Trophoblast cell (in vitro differentiated cells and primary cell): Measurements from ENCODE around the gene GCM1.

Experiments
- DNase-seq, 2 donors: peaks; one replicate each; pipeline ENCODE4 v3.0.0-alpha.2; 2016
- H2AFZ ChIP-seq: 2 replicates; pipeline ENCODE4 v1.6.1; 2013; ENCODE audit warnings: low read length, moderate library complexity, mild to moderate bottlenecking; ENCODE audit not compliant: insufficient read depth, poor library complexity
- H2AK5ac ChIP-seq: 2 replicates; pipeline ENCODE4 v1.6.1; 2013; ENCODE audit warnings: mild to moderate bottlenecking, low read length
- H2BK120ac ChIP-seq: 2 replicates; pipeline ENCODE4 v1.6.1; 2013; ENCODE audit warnings: low read length, mild to moderate bottlenecking, moderate library complexity; ENCODE audit not compliant: insufficient read depth, poor library complexity
- H2BK12ac ChIP-seq: 2 replicates; pipeline ENCODE4 v1.6.1; 2013; ENCODE audit warnings: mild to moderate bottlenecking, low read length, moderate library complexity
- H2BK5ac ChIP-seq: 2 replicates; pipeline ENCODE4 v1.6.1; 2013; ENCODE audit warnings: low read length, low read depth, moderate library complexity, mild to moderate bottlenecking; ENCODE audit not compliant: poor library complexity
- H3K14ac ChIP-seq: 2 replicates; pipeline ENCODE4 v1.6.1; 2013; ENCODE audit warnings: mild to moderate bottlenecking, low read length
- H3K18ac ChIP-seq: 2 replicates; pipeline ENCODE4 v1.6.1; 2013; ENCODE audit warnings: mild to moderate bottlenecking, low read length
- H3K23ac ChIP-seq: 2 replicates; pipeline ENCODE4 v1.6.1; 2013; ENCODE audit warnings: low read length
- H3K27ac ChIP-seq: 2 replicates; pipeline ENCODE4 v1.5.1; 2013; ENCODE audit warnings: low read depth, mild to moderate bottlenecking, inconsistent platforms, low read length, moderate library complexity
- H3K27me3 ChIP-seq: 2 replicates; pipeline ENCODE4 v1.6.1; 2013; ENCODE audit warnings: inconsistent platforms, mild to moderate bottlenecking, low read length, moderate library complexity; ENCODE audit not compliant: insufficient read depth
- H3K36me3 ChIP-seq, 2 experiments: 1 replicate in 1 of 2; 2 replicates in 1 of 2; pipeline ENCODE4 v1.6.1; 2013; ENCODE audit warnings: low read length in 2 of 2, mild to moderate bottlenecking in 2 of 2, moderate library complexity in 1 of 2; ENCODE audit not compliant: insufficient read depth in 2 of 2, control insufficient read depth in 1 of 2
- H3K4ac ChIP-seq: 2 replicates; pipeline ENCODE4 v1.6.1; 2013; ENCODE audit warnings: low read depth, mild to moderate bottlenecking, low read length, moderate library complexity
- H3K4me1 ChIP-seq, 2 experiments: 1 replicate in 1 of 2; 2 replicates in 1 of 2; pipeline ENCODE4 v1.6.1; 2013; ENCODE audit warnings: low read length in 2 of 2, mild to moderate bottlenecking in 2 of 2, moderate library complexity in 1 of 2; ENCODE audit not compliant: insufficient read depth in 2 of 2, control insufficient read depth in 1 of 2
- H3K4me2 ChIP-seq: 2 replicates; pipeline ENCODE4 v1.6.1; 2013; ENCODE audit warnings: inconsistent platforms, mild to moderate bottlenecking, low read length, moderate library complexity
- H3K4me3 ChIP-seq: 2 replicates; pipeline ENCODE4 v1.5.1; 2013; ENCODE audit warnings: mild to moderate bottlenecking, low read depth, low read length, inconsistent platforms
- H3K79me1 ChIP-seq: one replicate; pipeline ENCODE4 v1.6.1; 2013; ENCODE audit warnings: low read length
- H3K79me2 ChIP-seq: 2 replicates; pipeline ENCODE4 v1.6.1; 2013; ENCODE audit warnings: low read length, mild to moderate bottlenecking; ENCODE audit not compliant: control insufficient read depth, insufficient read depth, poor library complexity
- H3K9ac ChIP-seq: 2 replicates; pipeline ENCODE4 v1.6.1; 2013; ENCODE audit warnings: mild to moderate bottlenecking, low read length
- H3K9me3 ChIP-seq: 2 replicates; pipeline ENCODE4 v1.6.1; 2013; ENCODE audit warnings: low read depth, mild to moderate bottlenecking, control low read depth, inconsistent platforms, low read length; ENCODE audit not compliant: insufficient read depth
- H4K12ac ChIP-seq: 2 replicates; pipeline ENCODE4 v1.6.1; 2013; ENCODE audit warnings: low read depth, mild to moderate bottlenecking, low read length, moderate library complexity
- H4K8ac ChIP-seq: 2 replicates; pipeline ENCODE4 v1.6.1; 2013; ENCODE audit warnings: low read depth, mild to moderate bottlenecking, low read length, moderate library complexity
- H4K91ac ChIP-seq: one replicate; pipeline ENCODE4 v1.6.1; 2013; ENCODE audit warnings: low read depth, mild to moderate bottlenecking, low read length, moderate library complexity
- WGBS: extraction: QIAGEN DNeasy Blood & Tissue Kit; methylation state at CpG from one replicate; pipeline ENCODE4 v1.1.7; 2013; ENCODE audit warnings: missing lambda C conversion rate; ENCODE audit not compliant: insufficient read length, insufficient coverage; ENCODE audit errors: extremely low coverage; 5-methylcytosine and 5-hydroxymethylcytosine counted together

Gene GCM1

DNA sequence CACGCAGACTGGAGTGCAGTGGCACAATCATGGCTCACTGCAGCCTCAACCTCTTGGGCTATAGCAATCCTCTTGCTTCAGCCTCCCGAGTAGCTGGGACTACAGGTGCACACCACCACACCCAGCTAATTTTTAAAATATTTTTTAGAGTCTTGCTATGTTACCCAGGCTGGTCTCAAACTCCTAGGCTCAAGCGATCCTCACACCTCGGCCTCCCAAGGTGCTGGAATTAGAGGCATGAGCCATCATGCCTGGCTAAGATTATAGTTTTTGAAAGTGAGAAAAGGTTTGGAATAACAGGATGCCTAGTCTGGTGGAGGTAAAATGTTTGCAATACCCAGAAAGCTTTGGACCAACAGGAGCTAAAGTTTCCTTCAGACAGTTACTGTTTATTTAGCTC lies 23.4 kb downstream of the GCM1 start:
- H4K91ac ChIP-seq = no peak overlapping the region
- H4K8ac ChIP-seq = no peak overlapping the region
- no peak overlapping the region for H4K12ac ChIP-seq
- no peak overlapping the region for H2BK5ac ChIP-seq
- no peaks in the 10 kb centered on the region for H3K79me2 ChIP-seq
- peaks cover 0 to 2% of the 10 kb centered on the region in 2 experiments for H3K36me3 ChIP-seq
- no CpG with 5 or more reads among the region's 4 CpGs for WGBS
- no peak overlapping the region for H3K18ac ChIP-seq
- no peak overlapping the region for H3K23ac ChIP-seq
- H3K4me2 ChIP-seq = no peak overlapping the region
- H3K79me1 ChIP-seq = peaks cover 3% of the 10 kb centered on the region
- H3K9ac ChIP-seq = no peak overlapping the region
- no peak overlapping the region for H3K4ac ChIP-seq
- H3K9me3 ChIP-seq = no peaks in the 10 kb centered on the region
- no peak overlapping the region for H3K4me3 ChIP-seq
- H3K27ac ChIP-seq = no peak overlapping the region
- peak; percentile 81 to 92 for DNase-seq
- H3K14ac ChIP-seq = no peak overlapping the region
- H2AFZ ChIP-seq = no peak overlapping the region
- no peaks in the 10 kb centered on the region for H3K27me3 ChIP-seq
- H2AK5ac ChIP-seq = no peak overlapping the region
- no peak overlapping the region for H2BK120ac ChIP-seq
- H3K4me1 ChIP-seq = no peaks in the 10 kb centered on the region
- H2BK12ac ChIP-seq = no peak overlapping the region

DNA sequence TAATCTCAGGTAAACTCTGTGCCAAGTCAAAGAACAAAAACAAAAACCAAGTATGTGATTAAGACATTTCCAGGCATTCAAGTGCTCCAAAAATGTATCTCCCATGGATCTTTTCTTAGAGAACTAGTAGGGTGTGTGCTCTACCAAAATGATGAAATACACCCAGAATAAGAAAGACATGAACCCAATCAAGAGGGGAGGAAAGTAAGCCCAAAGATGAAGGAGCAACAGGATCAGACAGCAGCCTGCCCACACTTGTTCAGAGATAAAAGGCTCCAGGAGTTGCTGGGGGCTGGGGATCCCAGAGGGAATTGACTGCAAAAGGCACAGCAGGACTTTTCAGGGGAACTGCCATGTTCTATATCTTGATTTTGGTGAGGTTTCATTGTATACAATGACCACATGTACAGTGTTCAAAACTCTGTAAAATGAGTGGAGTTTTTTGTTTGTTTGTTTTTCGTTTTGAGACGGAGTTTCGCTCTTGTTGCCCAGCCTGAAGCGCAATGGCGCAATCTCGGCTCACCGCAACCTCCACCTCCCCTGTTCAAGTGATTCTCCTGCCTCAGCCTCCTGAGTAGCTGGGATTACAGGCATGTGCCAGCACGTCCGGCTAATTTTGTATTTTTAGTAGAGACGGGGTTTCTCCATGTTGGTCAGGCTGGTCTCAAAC lies 24.4 kb downstream of the GCM1 start:
- Histone ChIP-seq H3K9ac (no peak overlapping the region), H3K4me2 (no peak overlapping the region), H2BK12ac (peak overlapping the region; percentile 58), H3K27ac (peak overlapping the region; percentile 21), H4K12ac (peak overlapping the region; percentile 62), H2BK120ac (no peak overlapping the region), H3K4me1 (peaks cover 3 to 6% of the 10 kb centered on the region in 2 experiments), H3K79me2 (no peaks in the 10 kb centered on the region), H3K23ac (no peak overlapping the region), H3K14ac (no peak overlapping the region), H2AFZ (no peak overlapping the region), H3K18ac (no peak overlapping the region), H3K79me1 (peaks cover 5% of the 10 kb centered on the region), H3K9me3 (no peaks in the 10 kb centered on the region), H3K36me3 (peaks cover 0 to 2% of the 10 kb centered on the region in 2 experiments), H4K8ac (peak overlapping the region; percentile 54), H2BK5ac (peak overlapping the region; percentile 68), H4K91ac (peak overlapping the region; percentile 62), H3K4me3 (no peak overlapping the region), H3K27me3 (no peaks in the 10 kb centered on the region), H2AK5ac (no peak overlapping the region), H3K4ac (no peak overlapping the region)
- peak in 1 of 2 donors; percentile 71 for DNase-seq
- no CpG with 5 or more reads among the region's 10 CpGs for WGBS

DNA sequence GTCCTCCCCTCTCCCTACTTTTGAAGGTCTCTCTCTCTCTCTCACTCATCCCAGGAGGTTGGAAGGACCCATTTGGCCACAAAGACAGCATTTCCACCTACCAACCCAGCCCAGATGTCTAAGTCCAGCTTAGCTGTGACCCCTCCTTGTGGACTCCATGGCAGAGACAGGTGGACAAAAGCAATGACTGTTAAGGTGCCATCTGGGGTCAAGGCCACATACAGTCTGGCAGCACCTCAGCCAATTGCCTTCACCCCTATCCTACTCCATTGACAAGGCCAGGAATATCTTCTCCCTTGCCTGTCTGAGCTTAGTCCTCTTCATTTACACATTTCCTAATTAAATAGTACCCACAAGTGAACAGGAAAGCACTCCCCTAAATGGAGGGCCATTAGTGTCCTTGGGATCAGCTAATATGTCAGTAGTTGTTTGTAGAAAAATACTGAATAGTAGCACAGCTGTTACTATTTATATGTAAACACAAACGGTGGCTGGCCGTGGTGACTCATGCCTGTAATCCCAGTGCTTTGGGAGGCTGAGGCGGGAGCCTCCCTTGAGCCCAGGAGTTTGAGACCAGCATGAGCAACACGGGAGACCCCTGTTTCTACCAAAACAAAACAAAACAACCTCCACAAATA lies 28.8 kb downstream of the GCM1 start:
- no peak overlapping the region for H3K23ac ChIP-seq
- peak overlapping the region; percentile 46 for H3K18ac ChIP-seq
- no peak overlapping the region for H3K9ac ChIP-seq
- peak overlapping the region; percentile 34 for H3K4ac ChIP-seq
- no peaks in the 10 kb centered on the region for H3K9me3 ChIP-seq
- H3K4me2 ChIP-seq = no peak overlapping the region
- WGBS = no CpG with 5 or more reads among the region's 4 CpGs
- H2BK120ac ChIP-seq = peak overlapping the region; percentile 94
- H2BK5ac ChIP-seq = peak overlapping the region; percentile 51
- peak overlapping the region; percentile 48 for H4K8ac ChIP-seq
- H2AK5ac ChIP-seq = peak overlapping the region; percentile 49
- H3K4me1 ChIP-seq = peaks cover 3 to 8% of the 10 kb centered on the region in 2 experiments
- H3K27me3 ChIP-seq = no peaks in the 10 kb centered on the region
- H4K12ac ChIP-seq = no peak overlapping the region
- peaks cover 12% of the 10 kb centered on the region for H3K79me1 ChIP-seq
- no peak overlapping the region for H2AFZ ChIP-seq
- H3K14ac ChIP-seq = peak overlapping the region; percentile 88
- H2BK12ac ChIP-seq = peak overlapping the region; percentile 75
- peak overlapping the region; percentile 89 for H4K91ac ChIP-seq
- H3K4me3 ChIP-seq = no peak overlapping the region
- H3K79me2 ChIP-seq = peaks cover 2% of the 10 kb centered on the region
- no peaks in the 10 kb centered on the region for H3K36me3 ChIP-seq
- peak in 1 of 2 donors; percentile 66 for DNase-seq
- peak overlapping the region; percentile 67 for H3K27ac ChIP-seq

DNA sequence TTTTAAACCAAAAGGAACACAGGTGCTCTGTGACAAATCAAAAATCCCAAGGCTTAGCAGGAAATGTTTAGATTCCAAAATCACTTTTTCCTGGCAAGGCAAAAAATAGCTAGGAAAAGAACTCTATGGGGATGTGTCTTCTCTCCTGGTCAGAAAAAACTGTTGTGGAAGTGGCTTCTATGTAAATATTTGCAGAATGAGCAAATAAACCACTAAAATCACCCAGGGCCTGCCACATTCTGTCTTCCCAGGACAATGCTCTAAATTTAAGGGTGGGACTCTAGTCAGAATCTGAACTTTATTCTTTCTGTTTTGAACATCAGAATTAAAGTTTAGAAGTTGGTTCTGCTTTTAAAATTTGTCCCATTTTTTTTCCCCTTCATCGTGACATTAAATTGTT lies 29.3 kb downstream of the GCM1 start:
- Histone ChIP-seq H3K18ac (no peak overlapping the region), H3K27me3 (no peaks in the 10 kb centered on the region), H2BK12ac (no peak overlapping the region), H4K12ac (no peak overlapping the region), H2BK5ac (no peak overlapping the region), H3K14ac (no peak overlapping the region), H3K79me2 (peaks cover 2% of the 10 kb centered on the region), H3K79me1 (peaks cover 12% of the 10 kb centered on the region), H2AK5ac (no peak overlapping the region), H4K8ac (no peak overlapping the region), H3K36me3 (no peaks in the 10 kb centered on the region), H3K27ac (peak overlapping the region; percentile 67), H3K4me1 (peaks cover 3 to 8% of the 10 kb centered on the region in 2 experiments), H3K23ac (no peak overlapping the region), H4K91ac (peak overlapping the region; percentile 89), H3K4ac (no peak overlapping the region), H2AFZ (no peak overlapping the region), H3K4me2 (no peak overlapping the region), H3K4me3 (no peak overlapping the region), H2BK120ac (no peak overlapping the region), H3K9me3 (no peaks in the 10 kb centered on the region), H3K9ac (no peak overlapping the region)
- no CpG with 5 or more reads among the region's 1 CpG for WGBS
- no peak for DNase-seq
